ENCODE results near the gene SPDEF. TPM values are rescaled to one million over a fixed set of nuclear protein-coding genes. Genes with fewer than 3 reads are reported as not detected.

The SPDEF gene
- total RNA-seq, 2 experiments from 2014 or later = not detected

- POLR2A ChIA-PET = no interaction called here
- CTCF ChIA-PET = interaction anchor here (1.2 kb wide), 1 partner anchor 62 kb away, joined by 4 read pairs; no protein-coding TSS in a partner anchor
These were observed 34.5 kb downstream of the SPDEF start for GRCh38 chr6:34521463-34522285.

- POLR2A ChIA-PET = no interaction called here
- CTCF ChIA-PET = no interaction called here
These were observed 35.3 kb downstream of the SPDEF start for GRCh38 chr6:34520645-34521462.

GRCh38 chr6:34519971-34520644 is 36.0 kb downstream of the SPDEF start:
- CTCF ChIA-PET = interaction anchor here (0.8 kb wide), 1 partner anchor 23 kb away, joined by 3 read pairs; no protein-coding TSS in a partner anchor
- POLR2A ChIA-PET = no interaction called here

GRCh38 chr6:34518669-34519365 is 37.3 kb downstream of the SPDEF start:
- ChIA-PET CTCF (no interaction called here), POLR2A (no interaction called here)

GRCh38 chr6:34517966-34518365 is 38.2 kb downstream of the SPDEF start:
- ChIA-PET POLR2A (no interaction called here), CTCF (no interaction called here)

- POLR2A ChIA-PET = no interaction called here
- CTCF ChIA-PET = no interaction called here
These were observed 38.7 kb downstream of the SPDEF start for GRCh38 chr6:34517461-34517881.

GRCh38 chr6:34516391-34517324 is 39.5 kb downstream of the SPDEF start:
- ChIA-PET CTCF (no interaction called here), POLR2A (no interaction called here)

- ChIA-PET CTCF (no interaction called here), POLR2A (no interaction called here)
These were observed 40.4 kb downstream of the SPDEF start for GRCh38 chr6:34515473-34516387.

- CTCF ChIA-PET = no interaction called here
These were observed 41.3 kb downstream of the SPDEF start for GRCh38 chr6:34514593-34515472.

GRCh38 chr6:34514112-34514511 is 42.0 kb downstream of the SPDEF start:
- POLR2A ChIA-PET = no interaction called here
- CTCF ChIA-PET = no interaction called here

More at GRCh38 chr6:34514593-34515472, 41.3 kb downstream of the SPDEF start:
- POLR2A ChIA-PET = no interaction called here

GRCh38 chr6:34513646-34514045 is 42.5 kb downstream of the SPDEF start:
- ChIA-PET POLR2A (no interaction called here), CTCF (no interaction called here)

- ChIA-PET POLR2A (no interaction called here), CTCF (no interaction called here)
These were observed 43.4 kb downstream of the SPDEF start for GRCh38 chr6:34512738-34513115.

- POLR2A ChIA-PET = no interaction called here
- CTCF ChIA-PET = no interaction called here
These were observed 44.0 kb downstream of the SPDEF start for GRCh38 chr6:34511915-34512737.

- CTCF ChIA-PET = no interaction called here
- POLR2A ChIA-PET = no interaction called here
These were observed 44.8 kb downstream of the SPDEF start for GRCh38 chr6:34511214-34511914.

- CTCF ChIA-PET = interaction anchor here (0.6 kb wide), 1 partner anchor 91 kb away, joined by 5 read pairs; no protein-coding TSS in a partner anchor
- POLR2A ChIA-PET = no interaction called here
These were observed 45.8 kb downstream of the SPDEF start for GRCh38 chr6:34510299-34510698.

Data from activated CD8-positive, alpha-beta memory T cell treated with anti-CD3 and anti-CD28 coated beads for 36 hours (primary cell).